ENCODE measurements around the gene PIK3C2B. TPM values are rescaled to one million over a fixed set of nuclear protein-coding genes. Genes with fewer than 3 reads are reported as not detected.
A peak's percentile ranks its signal among the peaks of the same experiment; 100 is the strongest.
"Not testable (repeated sequence)": the region's sequence is repeated elsewhere in the genome, so short reads cannot be mapped to it uniquely, and the experiment has no call there.

Gene PIK3C2B
- total RNA-seq, 2 experiments from 2014 or later = 26.2 to 28.4 TPM

DNA sequence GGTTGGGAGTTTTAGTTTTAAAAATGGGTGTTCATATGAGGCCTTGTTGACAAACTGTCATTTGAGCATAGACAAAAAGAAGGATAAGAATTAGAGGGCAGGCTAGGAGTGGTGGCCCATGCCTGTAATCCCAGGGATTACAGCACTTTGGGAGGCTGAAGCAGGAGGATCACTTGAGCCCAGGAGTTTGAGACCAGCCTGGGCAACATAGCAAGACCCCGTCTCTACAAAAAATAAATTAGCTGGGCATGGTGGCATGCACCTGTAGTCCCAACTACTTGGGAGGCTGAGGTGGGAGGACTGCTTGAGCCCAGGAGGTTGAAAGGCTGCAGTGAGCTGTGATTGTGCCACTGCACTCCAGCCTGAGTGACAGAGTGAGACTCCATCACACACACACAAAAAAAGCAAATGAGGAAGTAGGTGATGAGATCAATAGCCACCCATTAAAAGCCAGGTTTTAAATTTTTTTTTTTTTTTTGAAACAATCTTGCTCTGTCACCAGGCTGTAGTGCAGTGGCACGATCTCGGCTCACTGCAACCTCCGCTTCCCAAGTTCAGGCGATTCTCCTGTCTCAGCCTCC, 27.4 kb upstream of the PIK3C2B start:
- H3K27me3 Mint-ChIP-seq (ENCODE audit: low read depth); H3K4me3 Mint-ChIP-seq; ATAC-seq; DNase-seq: not testable (repeated sequence)
- peaks cover 59% of the 10 kb centered on the region for H3K4me1 Mint-ChIP-seq (ENCODE audit: low read depth)
- CTCF ChIA-PET = interaction anchor here (4.2 kb wide), 1 partner anchor 23 kb away, joined by 16 read pairs; no protein-coding TSS in a partner anchor
- H3K27ac Mint-ChIP-seq = peak overlapping the region; percentile 61
- peaks cover 68% of the 10 kb centered on the region for H3K36me3 Mint-ChIP-seq (ENCODE audit: low read depth)
- peaks cover 15% of the 10 kb centered on the region for H3K9me3 Mint-ChIP-seq (ENCODE audit: insufficient read depth)
- POLR2A ChIA-PET = interaction anchor here (1.2 to 2.6 kb wide), 2 partner anchors 23 to 45 kb away, joined by 3 to 10 read pairs; no protein-coding TSS in a partner anchor

DNA sequence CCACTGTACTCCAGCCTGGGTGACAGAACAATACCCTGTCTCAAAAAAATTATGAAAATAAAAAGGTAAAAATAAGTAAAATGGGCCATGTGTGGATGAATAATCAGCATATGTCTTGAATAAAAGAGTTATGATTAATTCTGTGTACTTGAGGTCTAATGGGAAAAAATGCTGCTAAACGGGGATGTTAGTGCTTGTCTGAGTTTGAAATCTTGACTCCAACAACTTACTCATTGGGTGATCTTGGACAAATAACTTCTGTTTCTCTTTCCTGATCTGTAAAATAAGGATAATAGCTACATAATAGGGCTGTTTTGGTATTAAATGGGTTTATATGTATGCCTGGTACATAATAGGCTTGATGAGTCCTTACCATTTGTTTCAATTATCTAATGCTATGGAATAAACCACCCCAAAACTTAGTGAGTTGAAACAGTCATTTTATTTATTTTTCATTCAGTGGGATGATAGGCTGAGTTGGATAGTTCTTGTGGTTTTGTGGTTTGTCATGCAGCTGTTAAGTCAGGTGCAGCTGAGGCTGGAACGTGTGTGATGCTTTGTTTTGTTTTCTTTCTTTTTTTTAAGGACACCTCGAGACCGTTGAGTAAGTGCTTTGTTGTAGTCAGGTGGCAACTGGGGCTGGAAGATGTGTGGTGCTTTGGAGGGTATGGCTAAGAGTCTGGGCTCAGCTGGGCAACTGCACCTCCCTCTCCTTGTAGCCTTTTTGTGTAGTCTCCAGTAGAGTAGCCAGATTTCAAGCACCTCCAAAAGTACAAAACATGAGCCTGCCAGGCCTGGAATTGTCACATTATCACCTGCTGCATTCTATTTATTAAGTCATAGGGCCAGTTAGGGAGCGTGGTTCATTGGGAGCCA, 26.5 kb upstream of the PIK3C2B start:
- DNase-seq (peak; percentile 73), ATAC-seq (peak; percentile 59)
- no peaks in the 10 kb centered on the region for H3K27me3 Mint-ChIP-seq (ENCODE audit: low read depth)

DNA sequence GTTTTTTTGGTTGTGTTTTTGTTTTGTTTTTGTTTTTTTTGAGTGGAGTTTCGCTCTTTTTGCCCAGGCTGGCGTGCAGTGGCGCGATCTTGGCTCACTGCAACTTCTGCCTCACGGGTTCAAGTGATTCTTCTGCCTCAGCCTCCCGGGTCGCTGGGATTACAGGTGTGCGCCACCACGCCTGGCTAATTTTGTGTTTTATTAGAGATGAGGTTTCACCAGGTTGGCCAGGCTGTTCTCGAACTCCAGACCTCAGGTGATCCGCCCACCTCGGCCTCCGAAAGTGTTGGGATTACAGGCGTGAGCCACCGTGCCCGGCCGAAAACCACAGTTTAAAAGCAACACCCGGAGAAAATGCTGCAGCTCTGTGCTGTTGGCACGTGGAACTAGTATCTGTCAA, 22.8 kb upstream of the PIK3C2B start:
- H3K36me3 Mint-ChIP-seq (ENCODE audit: low read depth) = peaks cover 41% of the 10 kb centered on the region
- not testable (repeated sequence) for ATAC-seq; H3K27ac Mint-ChIP-seq; H3K4me3 Mint-ChIP-seq; DNase-seq; H3K27me3 Mint-ChIP-seq (ENCODE audit: low read depth); H3K9me3 Mint-ChIP-seq (ENCODE audit: insufficient read depth)
- ChIA-PET POLR2A (interaction anchor here (1.8 to 5.2 kb wide), 9 partner anchors 11 to 51 kb away, joined by 6 to 87 read pairs (median 13); partner anchors contain the start of gene PIK3C2B), CTCF (interaction anchor here (1.2 to 7.7 kb wide), 5 partner anchors 11 to 290 kb away, joined by 5 to 69 read pairs (median 11); no protein-coding TSS in a partner anchor)
- peaks cover 68% of the 10 kb centered on the region for H3K4me1 Mint-ChIP-seq (ENCODE audit: low read depth)

More for the DNA sequence above, 26.5 kb upstream of the PIK3C2B start:
- Mint-ChIP-seq H3K27ac (peak overlapping the region; percentile 74), H3K4me1 (ENCODE audit: low read depth) (peaks cover 60% of the 10 kb centered on the region), H3K4me3 (peak overlapping the region; percentile 50), H3K36me3 (ENCODE audit: low read depth) (peaks cover 63% of the 10 kb centered on the region), H3K9me3 (ENCODE audit: insufficient read depth) (peaks cover 15% of the 10 kb centered on the region)
- ChIA-PET POLR2A (interaction anchor here (0.6 to 2.6 kb wide), 5 partner anchors 14 to 46 kb away, joined by 3 to 10 read pairs (median 3); no protein-coding TSS in a partner anchor), CTCF (interaction anchor here (1.0 to 1.2 kb wide), 3 partner anchors 14 to 242 kb away, joined by 3 to 9 read pairs (median 3); no protein-coding TSS in a partner anchor)

DNA sequence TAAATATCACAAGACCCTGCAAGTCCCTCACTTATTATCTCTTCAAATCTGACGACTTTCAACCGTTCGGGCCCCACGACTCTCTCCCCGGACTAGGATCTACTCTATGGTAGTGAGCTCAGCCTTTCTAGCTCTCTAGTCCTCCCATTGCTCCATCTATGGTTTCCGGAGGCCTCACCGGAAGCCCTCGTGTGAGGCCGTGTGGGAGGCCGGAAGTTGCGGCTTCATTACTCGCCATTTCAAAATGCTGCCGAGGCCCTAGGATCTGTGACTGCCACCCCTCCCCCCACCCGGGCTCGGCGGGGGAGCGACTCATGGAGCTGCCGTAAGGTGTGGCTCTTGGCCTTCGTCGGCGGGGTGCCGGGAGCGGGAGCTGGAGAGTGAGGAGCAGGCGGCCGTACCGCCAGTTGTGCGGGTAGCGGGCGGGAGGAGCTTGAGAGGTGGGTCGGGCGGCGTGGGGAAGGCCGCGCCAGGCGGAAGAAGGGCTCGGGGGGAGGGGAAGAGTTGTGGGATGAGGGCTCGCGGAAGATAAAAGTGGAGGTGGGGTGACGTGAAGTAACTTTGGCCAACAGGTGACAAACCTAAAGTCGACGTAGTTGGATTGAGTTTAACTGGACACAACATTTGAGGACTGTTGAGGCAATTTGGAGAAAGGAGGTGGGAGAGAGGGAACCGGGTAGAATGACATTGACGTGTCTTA, 21.7 kb upstream of the PIK3C2B start, which contains the start of gene MDM4:
Gene MDM4 (plus strand): TSS at position 227 of the 700 bp plus-strand sequence. CDS start 9,113 bp downstream, outside the sequence.
- ChIA-PET POLR2A (interaction anchor here (0.6 to 5.2 kb wide), 20 partner anchors 8 to 284 kb away, joined by 3 to 87 read pairs (median 6); partner anchors contain the start of gene PIK3C2B), CTCF (interaction anchor here (0.6 to 7.7 kb wide), 24 partner anchors 9 to 291 kb away, joined by 3 to 69 read pairs (median 5); no protein-coding TSS in a partner anchor)
- Mint-ChIP-seq H3K27me3 (ENCODE audit: low read depth) (no peaks in the 10 kb centered on the region), H3K4me1 (ENCODE audit: low read depth) (peaks cover 65% of the 10 kb centered on the region), H3K4me3 (no peak within 1 kb of the TSS), H3K9me3 (ENCODE audit: insufficient read depth) (no peaks in the 10 kb centered on the region), H3K27ac (no peak within 1 kb of the TSS), H3K36me3 (ENCODE audit: low read depth) (peaks cover 33% of the 10 kb centered on the region)
- DNase-seq = peak; percentile 97
- peak; percentile 83 for ATAC-seq

DNA sequence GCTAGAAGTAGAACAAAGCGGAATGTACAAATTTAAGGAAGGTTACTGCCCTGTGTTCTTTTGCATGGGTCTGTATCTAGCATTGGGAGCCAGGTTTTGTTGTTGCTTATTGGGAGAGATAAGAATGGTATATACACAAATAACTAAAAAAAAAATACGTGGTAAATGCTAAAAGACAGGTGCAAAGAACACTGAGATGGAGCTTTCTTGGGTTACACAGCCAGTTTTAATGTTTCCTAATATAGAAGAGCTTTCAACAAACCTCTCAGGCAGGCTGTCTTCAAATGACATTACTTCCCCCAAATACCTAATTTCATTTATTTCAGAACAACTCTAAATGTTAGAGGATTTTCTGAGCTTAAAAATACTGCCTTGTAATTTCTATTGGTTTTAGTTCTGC, 20.2 kb upstream of the PIK3C2B start:
- H3K27ac Mint-ChIP-seq = peak overlapping the region; percentile 41
- peaks cover 57% of the 10 kb centered on the region for H3K4me1 Mint-ChIP-seq (ENCODE audit: low read depth)
- DNase-seq = no peak
- peaks cover 27% of the 10 kb centered on the region for H3K36me3 Mint-ChIP-seq (ENCODE audit: low read depth)
- no peaks in the 10 kb centered on the region for H3K27me3 Mint-ChIP-seq (ENCODE audit: low read depth)
- POLR2A ChIA-PET = interaction anchor here (3.1 to 5.2 kb wide), 2 partner anchors 21 to 29 kb away, joined by 27 to 65 read pairs; partner anchors contain the start of gene PIK3C2B
- CTCF ChIA-PET = interaction anchor here (0.6 to 7.7 kb wide), 13 partner anchors 8 to 293 kb away, joined by 3 to 69 read pairs (median 5); no protein-coding TSS in a partner anchor
- peak overlapping the region; percentile 4 for H3K4me3 Mint-ChIP-seq
- no peak for ATAC-seq
- no peaks in the 10 kb centered on the region for H3K9me3 Mint-ChIP-seq (ENCODE audit: insufficient read depth)

DNA sequence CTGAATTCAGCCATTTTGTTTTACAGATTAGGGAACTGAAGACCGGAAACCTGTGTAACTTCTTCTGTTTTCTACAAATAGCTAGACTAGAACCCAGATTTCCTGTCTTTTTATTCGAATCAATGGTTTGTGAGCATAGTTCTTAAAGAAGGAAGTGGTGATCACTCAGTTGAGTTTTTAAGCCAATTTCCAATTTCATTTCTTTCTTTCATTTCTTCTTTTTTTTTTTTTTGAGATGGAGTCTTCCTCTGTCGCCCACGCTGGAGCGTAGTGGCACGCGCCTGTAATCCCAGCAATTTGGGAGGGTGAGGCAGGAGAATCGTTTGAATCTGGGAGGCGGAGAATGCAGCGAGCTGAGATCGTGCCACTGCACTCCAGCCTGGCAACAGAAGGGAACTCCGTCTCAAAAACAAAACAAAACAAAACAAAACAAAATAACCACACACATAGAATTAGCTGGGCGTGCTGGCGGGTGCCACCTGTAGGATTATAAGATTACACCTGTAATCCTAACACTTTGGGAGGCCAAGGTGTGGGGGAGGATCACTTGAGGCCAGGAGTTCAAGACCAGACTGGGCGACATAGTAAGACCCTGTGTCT, 18.6 kb upstream of the PIK3C2B start:
- peaks cover 13% of the 10 kb centered on the region for H3K36me3 Mint-ChIP-seq (ENCODE audit: low read depth)
- H3K4me1 Mint-ChIP-seq (ENCODE audit: low read depth) = peaks cover 51% of the 10 kb centered on the region
- ChIA-PET CTCF (interaction anchor here (1.5 to 7.7 kb wide), 7 partner anchors 10 to 294 kb away, joined by 3 to 49 read pairs (median 5); no protein-coding TSS in a partner anchor), POLR2A (interaction anchor here (0.9 to 5.2 kb wide), 4 partner anchors 12 to 102 kb away, joined by 3 to 65 read pairs (median 4); no protein-coding TSS in a partner anchor)
- no peaks in the 10 kb centered on the region for H3K27me3 Mint-ChIP-seq (ENCODE audit: low read depth)
- no peaks in the 10 kb centered on the region for H3K9me3 Mint-ChIP-seq (ENCODE audit: insufficient read depth)
- DNase-seq (peak; percentile 71), ATAC-seq (peak; percentile 30)
- H3K27ac Mint-ChIP-seq = peak overlapping the region; percentile 100
- H3K4me3 Mint-ChIP-seq = peak overlapping the region; percentile 89

DNA sequence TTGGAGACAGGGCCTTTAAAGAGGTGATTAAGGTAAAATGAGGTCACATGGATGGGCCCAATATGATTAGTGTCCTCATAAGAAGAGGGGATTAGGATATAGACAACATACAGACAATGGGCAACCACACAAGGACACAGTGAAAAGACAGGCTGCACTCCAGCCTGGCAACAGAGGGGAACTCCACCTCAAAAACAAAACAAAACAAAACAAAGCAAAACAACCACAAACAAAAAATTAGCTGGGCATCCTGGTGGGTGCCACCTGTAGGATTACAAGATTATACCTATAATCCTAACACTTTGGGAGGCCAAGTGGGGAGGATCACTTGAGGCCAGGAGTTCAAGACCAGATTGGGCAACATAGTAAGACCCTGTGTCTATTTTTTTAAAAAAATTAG, 16.8 kb upstream of the PIK3C2B start:
- no peak for DNase-seq
- no peak for ATAC-seq
- no peaks in the 10 kb centered on the region for H3K27me3 Mint-ChIP-seq (ENCODE audit: low read depth)
- peaks cover 56% of the 10 kb centered on the region for H3K4me1 Mint-ChIP-seq (ENCODE audit: low read depth)
- no peak overlapping the region for H3K27ac Mint-ChIP-seq
- CTCF ChIA-PET = interaction anchor here (1.0 kb wide), 1 partner anchor 296 kb away, joined by 3 read pairs; no protein-coding TSS in a partner anchor
- peaks cover 8% of the 10 kb centered on the region for H3K36me3 Mint-ChIP-seq (ENCODE audit: low read depth)
- POLR2A ChIA-PET = no interaction called here
- H3K4me3 Mint-ChIP-seq = no peak overlapping the region
- no peaks in the 10 kb centered on the region for H3K9me3 Mint-ChIP-seq (ENCODE audit: insufficient read depth)

DNA sequence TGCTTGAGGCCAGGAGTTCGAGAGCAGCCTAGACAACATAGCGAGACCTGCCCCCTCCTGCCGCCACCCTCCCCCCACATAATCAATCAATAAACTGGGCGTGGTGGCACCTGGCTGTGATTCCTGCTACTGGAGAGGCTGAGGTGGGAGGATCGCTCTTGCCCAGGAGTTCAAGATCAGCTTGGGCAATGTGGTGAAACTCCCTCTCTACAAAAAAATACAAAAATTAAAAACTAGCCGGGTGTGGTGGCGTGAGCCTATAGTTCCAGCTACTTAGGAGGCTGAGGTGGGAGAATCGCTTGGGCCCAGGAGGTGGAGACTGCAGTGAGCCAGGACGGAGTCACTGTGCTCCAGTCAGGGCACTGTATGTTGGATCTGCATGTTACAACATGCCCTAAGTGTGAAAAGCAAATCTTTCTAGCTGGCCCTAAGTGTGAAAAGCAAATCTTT, 14.6 kb upstream of the PIK3C2B start:
- H3K27me3 Mint-ChIP-seq (ENCODE audit: low read depth) = no peaks in the 10 kb centered on the region
- peaks cover 10% of the 10 kb centered on the region for H3K36me3 Mint-ChIP-seq (ENCODE audit: low read depth)
- no peak overlapping the region for H3K4me3 Mint-ChIP-seq
- ATAC-seq (no peak), DNase-seq (no peak)
- peaks cover 58% of the 10 kb centered on the region for H3K4me1 Mint-ChIP-seq (ENCODE audit: low read depth)
- H3K27ac Mint-ChIP-seq = no peak overlapping the region
- POLR2A ChIA-PET = interaction anchor here (0.6 kb wide), 1 partner anchor 15 kb away, joined by 3 read pairs; no protein-coding TSS in a partner anchor
- CTCF ChIA-PET = interaction anchor here (0.8 to 18.9 kb wide), 3 partner anchors 14 to 68 kb away, joined by 3 to 1090 read pairs (median 6); partner anchors contain the start of gene PIK3C2B
- no peaks in the 10 kb centered on the region for H3K9me3 Mint-ChIP-seq (ENCODE audit: insufficient read depth)

DNA sequence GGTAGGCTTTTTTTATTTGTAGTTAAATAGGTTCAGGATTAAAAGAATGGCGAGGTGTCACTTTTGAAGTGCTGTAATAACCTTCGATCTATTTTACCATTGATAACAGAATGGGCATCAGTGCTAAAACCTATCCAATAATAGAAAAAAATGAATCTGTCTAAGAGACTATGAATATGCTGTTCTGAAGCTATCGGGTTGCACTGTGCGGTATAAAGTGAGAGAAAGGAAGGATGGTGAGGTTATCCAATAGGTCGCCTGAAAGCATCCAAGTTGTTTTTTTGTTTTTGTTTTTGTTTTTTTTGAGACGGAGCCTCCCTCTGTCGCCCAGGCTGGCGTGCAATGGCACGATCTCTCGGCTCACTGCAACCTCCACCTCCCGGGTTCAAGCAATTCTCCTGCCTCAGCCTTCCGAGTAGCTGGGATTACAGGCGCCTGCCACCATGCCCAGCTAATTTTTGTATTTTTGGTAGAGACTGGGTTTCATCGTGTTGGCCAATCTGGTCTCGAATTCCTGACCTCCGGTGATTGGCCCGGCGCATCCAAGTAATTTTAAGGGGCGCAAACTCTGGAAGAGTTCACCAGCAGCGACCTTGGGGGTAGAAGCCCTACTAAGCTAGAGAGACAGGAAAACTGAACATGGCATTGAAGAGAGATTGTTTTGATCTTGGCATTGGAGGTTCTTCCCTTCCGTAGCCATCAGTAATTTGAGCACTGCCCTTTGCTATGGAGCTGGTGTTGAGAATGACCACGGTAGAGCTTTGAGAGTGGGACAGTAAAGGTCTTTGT, 12.9 kb upstream of the PIK3C2B start:
- no peaks in the 10 kb centered on the region for H3K9me3 Mint-ChIP-seq (ENCODE audit: insufficient read depth)
- DNase-seq (peak; percentile 46), ATAC-seq (peak; percentile 27)
- peak overlapping the region; percentile 97 for H3K27ac Mint-ChIP-seq
- H3K27me3 Mint-ChIP-seq (ENCODE audit: low read depth) = no peaks in the 10 kb centered on the region
- peaks cover 46% of the 10 kb centered on the region for H3K4me1 Mint-ChIP-seq (ENCODE audit: low read depth)
- peaks cover 8% of the 10 kb centered on the region for H3K36me3 Mint-ChIP-seq (ENCODE audit: low read depth)
- peak overlapping the region; percentile 88 for H3K4me3 Mint-ChIP-seq
- ChIA-PET CTCF (interaction anchor here (1.2 to 18.9 kb wide), 16 partner anchors 9 to 300 kb away, joined by 4 to 1090 read pairs (median 10); partner anchors contain the start of genes MDM4 and PIK3C2B), POLR2A (interaction anchor here (0.8 to 4.1 kb wide), 11 partner anchors 9 to 100 kb away, joined by 3 to 87 read pairs (median 5); partner anchors contain the start of genes MDM4 and PIK3C2B)

Data from activated CD8-positive, alpha-beta T cell treated with anti-CD3 and anti-CD28 coated beads, Interleukin-2, amount 10 ng/mL, durations not matched to agents 7 days and 5 days (primary cell).